Measurements from ENCODE around the gene RPUSD4. TPM values are rescaled to one million over a fixed set of nuclear protein-coding genes. Genes with fewer than 3 reads are reported as not detected.
A peak's percentile ranks its signal among the peaks of the same experiment; 100 is the strongest.

RPUSD4 gene
- total and polyA plus RNA-seq, 10 of the 15 experiments (the other 5 are each of a cell fraction or from before 2014, with no cell fraction given), result 24.5 to 47.6 (median 31.7) TPM

DNA sequence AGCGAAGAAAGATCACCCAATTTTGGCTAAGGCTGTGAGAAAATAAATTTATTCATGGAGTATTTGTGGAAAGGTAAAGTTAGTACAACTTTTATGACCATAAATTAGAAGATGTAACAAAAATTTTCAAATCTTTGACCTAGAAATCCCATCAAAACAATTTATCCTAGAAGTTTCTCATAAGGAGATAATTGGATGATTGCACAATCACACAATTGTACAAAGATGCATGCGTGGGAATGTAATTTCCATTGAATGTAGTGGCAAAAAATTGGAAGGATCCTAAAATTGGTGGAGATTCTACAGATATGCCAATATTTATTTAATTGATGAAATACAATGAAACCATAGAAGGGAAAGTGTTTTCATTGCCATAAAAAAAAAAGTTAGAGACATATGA lies 45.7 kb upstream of the RPUSD4 start:
- intact Hi-C loops (cut with micrococcal nuclease; ENCODE audit: unreplicated experiment) (loop anchor here (5.0 kb wide), 1 partner anchor 340 kb away; no protein-coding TSS in a partner anchor), in situ Hi-C loops (cut with MboI) (no loop called here)
- DNase-seq (ENCODE audit: low read depth, low spot score) (no peak), FAIRE-seq (no peak), ATAC-seq (no peak)
- BruUV-seq (replicated peaks), result TSS peak; percentile 20
- POLR2A ChIA-PET, result interaction anchor here (0.5 kb wide), 1 partner anchor 529 kb away, joined by 4 read pairs; no protein-coding TSS in a partner anchor
- no peaks in the 10 kb centered on the region for H3K79me2 ChIP-seq (ENCODE audit: control insufficient read depth, insufficient read depth, low read length)
- H3K4me1 ChIP-seq (ENCODE audit: control insufficient read depth, insufficient read depth, low read length), result no peaks in the 10 kb centered on the region
- no peak overlapping the region for H3K27ac ChIP-seq (ENCODE audit: control insufficient read depth, insufficient read depth)
- no peak overlapping the region for H3K4me3 ChIP-seq
- CTCF ChIA-PET, result interaction anchor here (0.7 kb wide), 1 partner anchor 224 kb away, joined by 3 read pairs; no protein-coding TSS in a partner anchor
- H3K27me3 ChIP-seq (replicated peaks in 1 of 2; ENCODE audit: control insufficient read depth in 2 of 2, insufficient read depth in 2 of 2, low read length in 1 of 2), result no peaks in the 10 kb centered on the region
- no peak overlapping the region for H3K4me2 ChIP-seq (ENCODE audit: control insufficient read depth, insufficient read depth)
- H2AFZ ChIP-seq (ENCODE audit: control insufficient read depth, low read depth, low read length), result no peak overlapping the region
- TF ChIP-seq, protein P1, sequence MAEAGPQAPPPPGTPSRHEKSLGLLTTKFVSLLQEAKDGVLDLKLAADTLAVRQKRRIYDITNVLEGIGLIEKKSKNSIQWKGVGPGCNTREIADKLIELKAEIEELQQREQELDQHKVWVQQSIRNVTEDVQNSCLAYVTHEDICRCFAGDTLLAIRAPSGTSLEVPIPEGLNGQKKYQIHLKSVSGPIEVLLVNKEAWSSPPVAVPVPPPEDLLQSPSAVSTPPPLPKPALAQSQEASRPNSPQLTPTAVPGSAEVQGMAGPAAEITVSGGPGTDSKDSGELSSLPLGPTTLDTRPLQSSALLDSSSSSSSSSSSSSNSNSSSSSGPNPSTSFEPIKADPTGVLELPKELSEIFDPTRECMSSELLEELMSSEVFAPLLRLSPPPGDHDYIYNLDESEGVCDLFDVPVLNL (IDR thresholded peaks at IDR 0.05; ENCODE audit: low read depth, low read length), result no peak
- TF ChIP-seq RFX5 (IDR thresholded peaks at IDR 0.05; ENCODE audit: low read depth, low read length), result no peak
- H3K36me3 ChIP-seq (ENCODE audit: control insufficient read depth in 2 of 2, insufficient read depth in 2 of 2, low read length in 1 of 2), result peaks cover 3 to 13% of the 10 kb centered on the region in 2 experiments; a peak in 3 of 4 replicates
- RAD21 ChIA-PET (ENCODE audit: unreplicated experiment), result no interaction called here
- H3K9ac ChIP-seq (ENCODE audit: control insufficient read depth, insufficient read depth, low read length), result no peak overlapping the region
- 100% methylated on average over 2 of the region's 2 CpGs for WGBS (ENCODE audit: insufficient coverage, insufficient replicate concordance, low lambda C conversion rate, missing lambda C conversion rate)
- H4K20me1 ChIP-seq (ENCODE audit: control insufficient read depth, insufficient read depth), result no peaks in the 10 kb centered on the region
- SMC1A ChIA-PET (ENCODE audit: uncharacterized antibody, unreplicated experiment), result no interaction called here
- no peaks in the 10 kb centered on the region for H3K9me3 ChIP-seq (replicated peaks; ENCODE audit: control insufficient read depth, insufficient read depth, low read length)

DNA sequence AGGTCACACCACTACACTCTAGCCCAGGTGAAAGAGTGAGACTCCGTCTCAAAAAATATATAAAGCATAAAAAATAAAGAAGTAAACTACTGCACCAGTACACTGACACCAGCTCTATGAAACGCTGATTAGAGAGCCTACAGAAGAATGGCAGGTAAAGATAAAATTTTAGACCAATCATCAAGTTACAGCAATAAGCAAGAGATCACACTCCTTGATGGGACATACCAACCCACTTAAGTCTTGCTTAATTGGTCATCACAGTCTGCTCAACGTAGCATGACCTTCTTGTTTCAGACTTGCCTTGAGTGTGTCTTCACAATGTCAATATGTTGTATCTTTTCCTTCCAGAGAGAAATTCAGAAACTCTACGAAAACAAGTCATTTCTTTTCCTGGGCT lies 44.8 kb upstream of the RPUSD4 start:
- POLR2A ChIA-PET, result no interaction called here
- Histone ChIP-seq H4K20me1 (ENCODE audit: control insufficient read depth, insufficient read depth) (no peaks in the 10 kb centered on the region), H3K4me3 (no peak overlapping the region)

More for the DNA sequence above, 44.8 kb upstream of the RPUSD4 start:
- TF ChIP-seq, protein P2, sequence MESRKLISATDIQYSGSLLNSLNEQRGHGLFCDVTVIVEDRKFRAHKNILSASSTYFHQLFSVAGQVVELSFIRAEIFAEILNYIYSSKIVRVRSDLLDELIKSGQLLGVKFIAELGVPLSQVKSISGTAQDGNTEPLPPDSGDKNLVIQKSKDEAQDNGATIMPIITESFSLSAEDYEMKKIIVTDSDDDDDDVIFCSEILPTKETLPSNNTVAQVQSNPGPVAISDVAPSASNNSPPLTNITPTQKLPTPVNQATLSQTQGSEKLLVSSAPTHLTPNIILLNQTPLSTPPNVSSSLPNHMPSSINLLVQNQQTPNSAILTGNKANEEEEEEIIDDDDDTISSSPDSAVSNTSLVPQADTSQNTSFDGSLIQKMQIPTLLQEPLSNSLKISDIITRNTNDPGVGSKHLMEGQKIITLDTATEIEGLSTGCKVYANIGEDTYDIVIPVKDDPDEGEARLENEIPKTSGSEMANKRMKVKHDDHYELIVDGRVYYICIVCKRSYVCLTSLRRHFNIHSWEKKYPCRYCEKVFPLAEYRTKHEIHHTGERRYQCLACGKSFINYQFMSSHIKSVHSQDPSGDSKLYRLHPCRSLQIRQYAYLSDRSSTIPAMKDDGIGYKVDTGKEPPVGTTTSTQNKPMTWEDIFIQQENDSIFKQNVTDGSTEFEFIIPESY (IDR thresholded peaks at IDR 0.05), result no peak
- TF ChIP-seq KLF5 (IDR thresholded peaks at IDR 0.05; ENCODE audit: partially characterized antibody), result no peak
- no peak for TF ChIP-seq BHLHE40 (IDR thresholded peaks at IDR 0.05; ENCODE audit: borderline replicate concordance in 1 of 2, low read depth in 2 of 2, low read length in 1 of 2)
- TF ChIP-seq, protein P3, sequence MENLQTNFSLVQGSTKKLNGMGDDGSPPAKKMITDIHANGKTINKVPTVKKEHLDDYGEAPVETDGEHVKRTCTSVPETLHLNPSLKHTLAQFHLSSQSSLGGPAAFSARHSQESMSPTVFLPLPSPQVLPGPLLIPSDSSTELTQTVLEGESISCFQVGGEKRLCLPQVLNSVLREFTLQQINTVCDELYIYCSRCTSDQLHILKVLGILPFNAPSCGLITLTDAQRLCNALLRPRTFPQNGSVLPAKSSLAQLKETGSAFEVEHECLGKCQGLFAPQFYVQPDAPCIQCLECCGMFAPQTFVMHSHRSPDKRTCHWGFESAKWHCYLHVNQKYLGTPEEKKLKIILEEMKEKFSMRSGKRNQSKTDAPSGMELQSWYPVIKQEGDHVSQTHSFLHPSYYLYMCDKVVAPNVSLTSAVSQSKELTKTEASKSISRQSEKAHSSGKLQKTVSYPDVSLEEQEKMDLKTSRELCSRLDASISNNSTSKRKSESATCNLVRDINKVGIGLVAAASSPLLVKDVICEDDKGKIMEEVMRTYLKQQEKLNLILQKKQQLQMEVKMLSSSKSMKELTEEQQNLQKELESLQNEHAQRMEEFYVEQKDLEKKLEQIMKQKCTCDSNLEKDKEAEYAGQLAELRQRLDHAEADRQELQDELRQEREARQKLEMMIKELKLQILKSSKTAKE (IDR thresholded peaks at IDR 0.05; ENCODE audit: low read depth, poor library complexity, severe bottlenecking), result no peak
- WGBS (ENCODE audit: insufficient coverage, insufficient replicate concordance, low lambda C conversion rate, missing lambda C conversion rate), result 95% methylated on average over 4 of the region's 4 CpGs
- no peak overlapping the region for H3K9ac ChIP-seq (ENCODE audit: control insufficient read depth, insufficient read depth, low read length)
- ChIA-PET CTCF (no interaction called here), RAD21 (ENCODE audit: unreplicated experiment) (no interaction called here), SMC1A (ENCODE audit: uncharacterized antibody, unreplicated experiment) (no interaction called here)
- no peaks in the 10 kb centered on the region for H3K27me3 ChIP-seq (replicated peaks in 1 of 2; ENCODE audit: control insufficient read depth in 2 of 2, insufficient read depth in 2 of 2, low read length in 1 of 2)
- H3K36me3 ChIP-seq (ENCODE audit: control insufficient read depth in 2 of 2, insufficient read depth in 2 of 2, low read length in 1 of 2), result peaks cover 2 to 8% of the 10 kb centered on the region in 2 experiments; a peak in 3 of 4 replicates
- no TSS peak for BruUV-seq (replicated peaks)
- no peaks in the 10 kb centered on the region for H3K4me1 ChIP-seq (ENCODE audit: control insufficient read depth, insufficient read depth, low read length)
- no peaks in the 10 kb centered on the region for H3K9me3 ChIP-seq (replicated peaks; ENCODE audit: control insufficient read depth, insufficient read depth, low read length)
- no peak for FAIRE-seq
- in situ Hi-C loops (cut with MboI), result no loop called here
- DNase-seq (ENCODE audit: low read depth, low spot score), result no peak
- H3K27ac ChIP-seq (ENCODE audit: control insufficient read depth, insufficient read depth), result no peak overlapping the region
- H3K4me2 ChIP-seq (ENCODE audit: control insufficient read depth, insufficient read depth), result no peak overlapping the region
- no peak overlapping the region for H2AFZ ChIP-seq (ENCODE audit: control insufficient read depth, low read depth, low read length)
- ATAC-seq, result no peak
- intact Hi-C loops (cut with micrococcal nuclease; ENCODE audit: unreplicated experiment), result loop anchor here (5.0 kb wide), 1 partner anchor 339 kb away; no protein-coding TSS in a partner anchor
- H3K79me2 ChIP-seq (ENCODE audit: control insufficient read depth, insufficient read depth, low read length), result no peaks in the 10 kb centered on the region

Measured in GM12878 (cell line).